CD4-positive, alpha-beta T cell treated with Interleukin-17A for 4 hours (primary cell): ENCODE data around the gene DGKI.
"Not testable (repeated sequence)": the region's sequence is repeated elsewhere in the genome, so short reads cannot be mapped to it uniquely, and the experiment has no call there.

Source experiments
- DNase-seq: peaks from one replicate; pipeline ENCODE4 v3.0.0-alpha.2; 2020; ENCODE audit warnings: mixed read lengths

The DGKI gene

GRCh38 chr7:137834552-137834951, 12.2 kb downstream of the DGKI start:
- DNase-seq: no peak

DNA sequence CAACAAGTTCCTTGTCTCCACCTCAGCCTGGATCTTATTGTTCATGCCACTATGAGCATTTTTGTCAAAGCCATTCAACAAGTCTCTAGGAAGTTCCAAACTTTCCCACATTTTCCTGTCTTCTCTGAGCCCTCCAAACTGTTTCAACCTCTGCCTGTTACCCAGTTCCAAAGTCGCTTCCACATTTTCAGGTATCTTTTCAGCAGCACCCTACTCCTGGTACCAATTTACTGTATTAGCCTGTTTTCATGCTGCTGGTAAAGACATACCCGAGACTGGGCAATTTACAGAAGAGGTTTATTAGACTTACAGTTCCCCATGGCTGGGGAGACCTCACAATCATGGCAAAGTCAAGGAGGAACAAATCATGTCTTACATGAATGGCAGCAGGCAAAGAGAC, 13.8 kb downstream of the DGKI start:
- DNase-seq: not testable (repeated sequence)

DNA sequence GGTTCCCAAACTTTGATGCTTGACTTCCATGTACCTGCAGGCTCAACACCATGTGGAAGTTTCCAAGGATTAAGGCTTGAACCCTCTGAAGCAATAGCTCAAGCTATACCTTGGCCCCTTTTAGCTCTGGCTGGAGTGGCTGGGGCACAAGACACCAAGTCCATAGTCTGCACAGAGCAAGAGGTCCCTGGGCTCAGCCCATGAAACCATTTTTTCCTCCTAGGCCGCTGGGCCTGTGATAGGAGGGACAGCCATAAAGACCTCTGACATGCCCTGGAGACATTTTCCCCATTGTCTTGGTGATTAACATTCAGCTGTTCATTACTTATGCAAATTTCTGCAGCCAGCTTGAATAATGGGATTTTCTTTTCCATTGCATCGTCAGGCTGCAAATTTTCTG, 14.4 kb downstream of the DGKI start:
- DNase-seq: no peak

DNA sequence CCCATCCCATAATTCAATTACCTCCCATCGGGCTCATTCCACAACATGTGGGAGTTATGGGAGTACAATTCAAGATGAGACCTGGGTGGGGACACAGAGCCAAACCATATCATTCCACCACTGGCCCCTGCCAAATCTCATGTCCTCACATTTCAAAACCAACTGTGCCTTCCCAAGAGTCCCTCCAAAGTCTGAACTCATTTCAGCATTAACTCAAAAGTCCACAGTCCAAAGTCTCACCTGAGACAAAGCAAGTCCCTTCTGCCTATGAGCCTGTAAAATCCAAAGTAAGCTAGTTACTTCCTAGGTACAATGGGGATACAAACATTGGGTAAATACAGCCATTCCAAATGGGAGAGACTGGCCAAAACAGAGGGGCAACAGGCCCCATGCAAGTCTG, 15.2 kb downstream of the DGKI start:
- DNase-seq: not testable (repeated sequence)

DNA sequence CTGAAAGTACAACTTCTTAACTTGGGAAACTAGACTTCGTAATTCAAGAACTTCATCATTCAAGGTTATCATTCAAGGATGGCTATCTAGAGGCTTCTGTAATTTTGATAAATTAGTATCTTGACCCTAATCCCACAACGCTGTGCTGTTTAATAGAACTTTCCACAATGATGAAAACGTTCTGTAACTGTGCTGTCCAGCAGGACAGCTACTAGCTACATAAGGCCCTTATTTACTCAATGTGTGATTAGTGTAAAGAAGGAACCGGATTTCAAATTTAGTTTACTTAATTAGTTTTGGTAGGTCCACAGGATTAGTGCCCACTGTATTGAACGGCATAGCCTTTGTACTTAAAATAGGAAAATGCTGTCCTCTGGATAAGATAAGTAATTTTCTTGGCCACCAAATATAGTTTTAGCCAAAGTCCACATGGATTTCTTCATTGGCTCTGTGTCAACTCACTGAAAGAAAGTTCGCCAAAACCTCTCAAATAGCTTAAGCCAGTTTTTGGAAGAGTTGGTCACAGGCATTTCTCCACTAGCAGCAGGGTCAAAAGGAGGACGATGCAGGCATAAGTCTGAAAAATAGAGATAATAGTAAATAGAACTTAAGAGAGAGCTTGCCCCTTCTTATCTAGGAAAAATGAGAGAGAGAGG, 17.3 kb downstream of the DGKI start:
- no peak for DNase-seq

GRCh38 chr7:137828456-137828855, 18.3 kb downstream of the DGKI start:
- DNase-seq: no peak

DNA sequence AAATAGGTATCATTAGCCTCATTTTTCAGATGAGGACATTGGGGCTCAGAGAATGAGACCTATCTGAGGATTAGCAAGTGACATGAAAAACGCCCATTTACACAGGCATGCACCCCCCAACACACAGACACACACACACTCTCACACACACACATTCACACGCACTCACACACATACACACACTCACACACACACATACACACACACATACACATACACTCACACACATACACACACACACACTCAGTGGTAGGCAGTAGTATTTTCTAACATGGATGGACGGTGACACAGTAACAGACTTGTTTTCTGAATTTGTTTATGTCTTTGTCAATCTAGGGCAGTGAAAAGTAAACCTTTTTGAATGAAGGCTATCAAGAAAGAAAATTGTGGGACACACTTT, 21.3 kb downstream of the DGKI start:
- no peak for DNase-seq

GRCh38 chr7:137820677-137821420, 25.9 kb downstream of the DGKI start:
- DNase-seq: no peak

- no peak for DNase-seq
Observed at GRCh38 chr7:137820156-137820555, 26.6 kb downstream of the DGKI start.

DNA sequence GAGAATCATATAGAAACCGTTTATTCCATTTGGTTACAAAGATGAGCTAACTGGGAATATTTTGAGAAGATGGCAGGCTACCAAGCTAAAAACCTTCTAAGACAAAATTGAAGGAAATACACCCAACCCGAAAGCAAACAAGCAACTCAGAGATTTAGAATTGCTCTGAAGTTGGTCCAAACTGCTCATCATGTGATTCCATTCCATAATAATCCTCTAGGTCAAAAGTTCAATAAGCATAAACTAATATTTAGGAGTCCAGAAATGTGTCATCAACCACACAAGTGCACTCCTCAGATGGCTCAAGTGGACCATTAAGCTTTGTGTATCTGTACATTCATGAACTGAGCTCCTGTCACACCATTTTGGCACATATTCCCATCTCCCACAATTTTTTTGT, 28.7 kb downstream of the DGKI start:
- no peak for DNase-seq

GRCh38 chr7:137816696-137817320, 30.0 kb downstream of the DGKI start:
- DNase-seq: no peak

GRCh38 chr7:137813541-137813940, 33.2 kb downstream of the DGKI start:
- DNase-seq: no peak

DNA sequence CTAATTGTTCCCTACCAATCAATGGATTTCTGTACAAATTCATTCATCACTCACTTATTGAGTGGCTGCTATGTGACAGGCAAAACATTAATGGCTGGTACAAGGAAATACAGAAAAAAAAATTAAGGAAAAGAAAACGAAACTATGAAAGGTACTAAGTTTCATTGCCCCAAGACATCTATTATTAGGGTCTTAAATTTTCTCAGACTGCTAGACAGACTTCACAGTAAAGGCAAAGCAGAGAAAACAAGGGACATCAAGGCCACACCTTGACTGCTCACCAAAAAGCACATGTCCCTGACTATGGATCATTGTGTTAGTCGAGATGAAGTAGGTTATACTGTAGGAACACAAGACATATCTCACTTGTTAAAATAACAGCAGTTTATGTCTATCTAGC, 36.5 kb downstream of the DGKI start:
- DNase-seq: no peak

DNA sequence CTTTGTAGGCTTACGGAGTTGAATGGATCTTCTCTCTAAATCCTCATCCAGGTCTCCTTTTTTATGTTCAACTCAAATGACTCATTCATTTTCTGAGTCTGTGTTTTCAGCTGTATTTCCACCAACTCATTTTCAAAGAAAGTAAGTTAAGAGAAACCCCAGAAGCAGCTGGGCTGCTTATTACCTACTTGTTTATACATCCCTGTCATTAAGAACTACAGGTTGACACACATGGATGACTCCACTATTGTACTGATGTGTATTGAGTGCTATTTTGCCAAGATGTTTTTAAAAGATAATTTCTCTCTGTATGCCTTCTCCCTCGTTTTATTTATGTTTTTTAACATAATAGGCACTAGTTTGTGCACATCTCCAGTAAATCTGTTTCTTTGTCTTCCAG, 41.9 kb downstream of the DGKI start:
- DNase-seq: no peak

DNA sequence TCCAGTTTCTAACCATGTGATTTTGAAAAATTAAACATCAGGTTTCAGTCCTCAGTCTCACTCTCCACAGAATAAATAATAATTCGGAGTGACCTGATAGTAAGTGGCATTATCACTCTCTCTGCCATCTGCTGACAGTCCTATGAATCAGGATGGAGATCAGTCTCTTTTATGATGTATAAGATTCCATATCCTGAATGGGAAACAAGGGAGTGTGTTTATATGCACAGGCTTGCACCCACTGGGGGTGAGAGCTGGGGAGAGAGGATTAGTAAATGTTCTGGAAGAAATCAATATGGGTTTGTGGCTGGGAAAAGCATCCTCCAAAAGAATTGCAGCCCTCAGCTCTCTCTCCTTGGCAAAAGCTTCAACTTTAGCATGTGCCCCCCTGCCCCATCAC, 45.3 kb downstream of the DGKI start:
- no peak for DNase-seq

- DNase-seq: no peak
Observed at GRCh38 chr7:137801003-137801402, 45.8 kb downstream of the DGKI start.

GRCh38 chr7:137798073-137798763, 48.6 kb downstream of the DGKI start:
- DNase-seq: no peak

- DNase-seq: no peak
Observed at GRCh38 chr7:137795211-137795610, 51.6 kb downstream of the DGKI start.

DNA sequence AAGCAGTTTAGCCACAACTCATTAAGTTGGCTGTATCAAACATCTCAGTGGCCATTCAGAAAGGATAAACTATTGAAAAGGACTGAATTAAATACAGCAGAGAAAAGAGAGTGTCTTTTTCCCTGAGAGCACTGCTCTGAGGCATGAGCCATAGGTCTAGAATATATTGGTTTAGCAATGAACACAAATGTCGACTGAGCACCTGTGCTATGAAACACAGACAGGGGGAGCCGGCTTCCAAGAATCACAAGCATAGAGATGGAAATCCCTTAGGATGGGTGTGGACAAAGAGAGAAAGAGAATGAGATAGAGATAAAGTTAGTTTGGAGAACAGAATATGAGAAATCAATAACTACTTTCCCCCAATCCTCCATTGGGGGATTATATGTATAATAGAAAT, 54.8 kb downstream of the DGKI start:
- DNase-seq: no peak

DNA sequence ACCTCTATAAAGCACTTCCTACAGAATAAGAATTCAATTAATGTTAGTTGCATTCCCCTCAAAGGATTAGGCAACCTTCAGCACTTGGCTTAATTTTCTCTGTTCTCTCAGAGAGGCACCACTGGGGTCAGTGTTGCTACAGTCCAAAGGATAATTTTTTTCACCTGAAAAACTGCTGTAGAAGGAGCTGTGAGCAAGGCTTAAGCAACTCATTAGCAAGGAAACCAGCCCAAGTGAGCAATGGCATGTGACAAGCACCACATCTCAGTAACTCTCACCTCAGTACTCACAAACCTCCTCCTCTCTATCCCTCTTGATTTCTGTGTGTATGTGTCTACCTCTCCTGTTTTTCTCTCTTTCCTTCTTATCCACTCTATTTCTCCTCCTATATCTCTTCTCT, 55.9 kb downstream of the DGKI start:
- no peak for DNase-seq

- no peak for DNase-seq
Observed at GRCh38 chr7:137789215-137789882, 57.4 kb downstream of the DGKI start.

DNA sequence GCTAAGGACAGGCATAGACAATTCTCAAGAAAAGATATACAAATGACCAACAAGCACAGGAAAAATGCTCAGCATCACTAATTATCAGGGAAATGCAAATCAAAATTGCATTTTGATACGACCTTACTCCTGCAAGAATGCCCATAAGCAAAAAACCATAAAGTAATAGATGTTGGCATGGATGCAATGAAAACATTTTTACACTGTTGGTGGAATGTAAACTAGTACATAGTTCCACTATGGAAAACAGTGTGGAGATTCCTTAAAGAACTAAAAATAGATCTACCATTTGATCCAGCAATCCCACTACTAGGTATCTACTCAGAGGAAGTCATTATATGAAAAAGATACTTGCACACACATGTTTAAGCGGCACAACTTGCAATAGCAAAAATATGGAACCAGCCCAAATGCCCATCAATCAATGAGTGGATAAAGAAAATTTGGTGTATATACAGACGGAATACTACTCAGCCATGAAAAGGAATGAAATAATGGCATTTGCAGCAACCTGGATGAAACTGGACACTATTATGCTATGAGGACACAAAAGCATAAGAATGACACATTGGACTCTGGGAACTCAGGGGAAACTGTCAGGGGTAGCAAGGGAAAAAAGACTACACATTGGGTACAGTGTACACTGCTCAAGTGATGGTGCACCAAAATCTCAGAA, 59.3 kb downstream of the DGKI start:
- no peak for DNase-seq

DNA sequence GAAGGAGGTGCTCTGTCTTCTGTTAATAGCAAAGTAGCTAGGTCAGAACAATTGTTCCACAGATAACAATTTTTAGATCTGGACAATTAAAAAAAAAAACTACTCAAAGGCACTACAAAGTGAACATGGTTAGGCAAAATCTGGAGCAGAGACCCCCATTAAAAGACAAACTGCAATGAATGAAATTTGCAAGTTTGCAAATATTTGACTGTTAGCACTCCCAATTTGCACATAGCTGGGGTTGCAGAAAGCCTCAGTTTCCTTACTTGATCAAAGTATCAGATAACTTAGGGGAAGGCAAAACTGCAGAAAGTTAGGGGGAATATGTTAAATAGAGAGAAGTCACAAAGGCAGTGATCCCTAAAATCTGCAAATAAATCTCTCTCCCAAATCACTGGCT, 68.3 kb downstream of the DGKI start:
- DNase-seq: no peak
